HTERT RPE-1 (cell line): ENCODE data around the gene PTGIR.

Experiments used
- in situ Hi-C: fragments of 300-500 bp; cut with MboI; formaldehyde crosslinking; loops from 4 replicates; pipeline ENCODE4 v1.14.3; 2020; ENCODE audit warnings: low sequenced_read_pairs

Gene PTGIR

GRCh38 chr19:46601318-46602224, 23.3 kb downstream of the PTGIR start, which contains the start of gene CALM3:
TSS of gene CALM3 (plus strand) at chr19:46601330. CDS start at chr19:46601435, 105 bp downstream.
- in situ Hi-C loops: no loop called here

DNA sequence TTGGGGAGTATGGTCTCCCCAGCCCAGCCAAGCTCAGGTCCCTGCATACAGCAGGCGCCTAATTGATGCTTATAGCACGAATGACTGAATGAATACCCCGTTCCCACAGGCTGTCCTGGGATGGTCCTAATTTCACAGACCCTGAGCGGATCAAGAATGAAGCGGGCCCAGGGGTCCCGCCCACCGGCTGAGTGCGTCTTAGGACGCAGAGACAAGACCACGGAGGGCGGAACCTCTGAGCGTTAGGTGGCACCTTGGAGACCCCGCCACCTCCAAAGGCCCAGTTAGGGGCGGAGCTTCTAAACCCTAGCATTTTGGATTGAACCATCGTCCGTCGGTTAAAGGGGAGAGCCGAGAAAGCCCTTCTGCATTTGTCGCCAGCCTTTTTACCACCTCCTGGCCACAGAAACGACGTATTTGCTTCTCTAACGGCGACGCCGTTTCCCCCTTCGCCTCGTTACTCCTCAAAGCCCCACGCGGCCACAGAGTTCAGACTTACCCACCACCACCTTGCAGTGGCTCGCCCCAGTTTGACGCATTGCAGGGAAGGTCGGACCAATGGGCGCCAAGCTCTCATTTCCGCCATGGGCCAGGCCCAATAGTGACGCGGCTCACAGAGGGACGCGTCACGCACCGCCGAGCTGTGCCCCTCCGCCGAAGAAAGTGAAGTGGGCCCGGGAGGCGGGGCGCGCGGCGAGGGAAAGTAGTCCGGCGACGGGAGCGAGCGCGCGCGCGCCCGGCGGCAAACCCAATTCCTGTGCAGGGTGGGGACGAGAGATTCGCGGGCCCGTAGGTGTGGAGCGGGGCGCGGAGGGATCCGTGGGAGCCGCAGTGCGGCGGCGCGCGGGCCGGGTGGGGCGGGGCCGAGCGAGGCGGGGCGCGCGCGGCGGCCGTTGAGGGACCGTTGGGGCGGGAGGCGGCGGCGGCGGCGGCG, 24.2 kb downstream of the PTGIR start:
- in situ Hi-C loops: no loop called here

DNA sequence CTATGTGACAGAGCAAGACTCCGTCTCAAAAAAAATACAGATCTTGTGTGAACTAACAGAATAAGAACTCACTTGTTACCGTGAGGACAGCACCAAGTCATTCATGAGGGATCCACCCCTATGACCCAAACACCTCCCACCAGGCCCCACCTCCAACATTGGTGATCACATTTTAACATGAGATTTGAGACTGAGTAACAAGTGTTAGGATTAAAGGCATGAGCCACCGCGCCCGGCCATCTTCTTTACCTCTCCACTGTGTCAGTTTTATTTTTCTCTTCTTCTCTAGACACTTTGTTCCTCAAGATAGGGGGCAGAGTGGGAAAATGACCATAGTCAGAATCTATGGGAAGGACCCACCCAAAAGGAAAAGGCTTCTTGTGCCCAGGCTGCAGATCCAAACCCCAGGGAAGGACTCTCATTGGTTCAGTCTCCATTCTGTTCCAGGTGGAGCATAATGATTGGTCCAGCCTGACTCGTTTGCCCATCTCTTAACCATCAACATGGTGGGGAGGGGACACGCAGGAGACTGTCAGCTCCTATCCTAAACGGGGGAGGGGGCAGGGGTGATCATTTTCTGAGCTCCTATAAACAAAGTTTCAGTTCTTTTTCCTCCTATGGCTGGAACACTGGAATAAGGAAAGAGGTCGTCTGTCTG, 25.0 kb downstream of the PTGIR start:
- in situ Hi-C loops: no loop called here

- in situ Hi-C loops: no loop called here
These were observed 26.4 kb downstream of the PTGIR start for GRCh38 chr19:46598372-46598917.

DNA sequence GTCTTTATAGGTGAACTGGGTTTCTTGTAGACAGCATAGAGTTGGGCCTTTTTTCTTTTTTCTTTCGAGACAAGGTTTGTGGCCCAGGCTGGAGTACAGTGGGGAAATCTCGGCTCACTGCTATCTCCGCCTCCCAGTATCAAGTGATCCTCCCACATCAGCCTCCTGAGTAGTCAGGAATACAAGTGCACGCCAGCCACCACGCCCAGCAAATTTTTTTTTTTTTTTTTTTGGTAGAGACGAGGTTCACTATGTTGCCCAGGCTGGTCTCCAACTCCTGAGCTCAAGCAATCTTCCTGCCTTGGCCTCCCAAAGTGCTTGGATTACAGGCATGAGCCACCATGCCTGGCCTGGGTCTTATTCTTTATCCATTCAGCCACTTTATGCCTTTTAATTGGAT, 28.9 kb downstream of the PTGIR start:
- in situ Hi-C loops: no loop called here

DNA sequence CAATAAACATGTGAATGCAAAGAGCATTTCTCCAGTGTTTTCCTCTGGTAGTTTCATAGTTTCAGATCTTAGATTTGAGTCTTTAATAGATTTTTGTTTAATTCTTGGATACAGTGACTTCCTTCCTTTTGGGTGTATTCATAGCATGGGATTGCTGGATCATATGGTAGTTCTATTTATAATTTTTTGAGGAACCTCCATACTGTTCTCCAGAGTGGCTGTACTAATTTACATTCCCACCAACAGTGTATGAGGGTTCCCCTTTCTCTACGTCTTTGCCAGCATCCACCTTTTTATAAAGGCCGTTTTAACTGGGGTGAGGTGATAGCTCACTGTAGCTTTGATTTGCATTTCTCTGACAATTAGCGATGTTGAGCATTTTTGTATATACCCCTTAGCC, 33.0 kb downstream of the PTGIR start:
- in situ Hi-C loops: no loop called here

GRCh38 chr19:46591254-46591653, 33.6 kb downstream of the PTGIR start:
- in situ Hi-C loops: no loop called here

DNA sequence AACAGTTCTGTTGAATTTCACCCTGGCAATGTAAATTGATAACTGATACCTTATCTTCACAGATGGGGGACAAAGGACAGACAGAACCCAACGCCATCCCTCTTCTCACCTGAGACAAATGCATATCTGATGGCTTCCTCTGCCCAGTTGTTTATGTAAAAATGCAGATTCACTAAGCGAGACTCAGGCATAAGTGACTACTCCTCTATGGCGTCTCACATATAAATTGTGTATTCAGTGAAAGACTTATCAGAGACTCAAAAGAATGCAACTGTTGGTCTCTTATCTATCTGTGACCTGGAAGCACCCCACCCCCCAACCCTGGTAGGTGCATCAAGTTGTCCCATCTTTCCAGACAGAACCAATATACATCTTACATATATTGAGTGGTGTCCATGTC, 37.0 kb downstream of the PTGIR start:
- in situ Hi-C loops: no loop called here

DNA sequence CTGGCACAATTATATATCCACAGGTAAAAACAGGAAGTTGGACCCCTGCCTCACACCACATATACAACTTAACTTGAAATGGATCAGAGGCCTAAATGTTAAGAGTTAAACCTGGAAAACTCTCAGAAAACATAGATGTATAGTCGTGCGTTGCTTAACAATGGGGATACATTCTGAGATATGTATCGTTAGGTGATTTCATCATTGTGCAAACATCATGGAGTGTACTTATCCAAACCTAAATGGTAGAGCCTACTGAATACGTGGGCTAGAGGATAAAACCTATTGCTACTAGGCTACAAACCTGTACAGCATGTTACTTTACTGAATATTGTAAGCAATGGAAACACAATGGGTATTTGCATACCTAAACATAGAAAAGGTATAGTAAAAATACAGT, 38.6 kb downstream of the PTGIR start:
- in situ Hi-C loops: no loop called here

GRCh38 chr19:46585539-46585938, 39.4 kb downstream of the PTGIR start:
- in situ Hi-C loops: no loop called here

DNA sequence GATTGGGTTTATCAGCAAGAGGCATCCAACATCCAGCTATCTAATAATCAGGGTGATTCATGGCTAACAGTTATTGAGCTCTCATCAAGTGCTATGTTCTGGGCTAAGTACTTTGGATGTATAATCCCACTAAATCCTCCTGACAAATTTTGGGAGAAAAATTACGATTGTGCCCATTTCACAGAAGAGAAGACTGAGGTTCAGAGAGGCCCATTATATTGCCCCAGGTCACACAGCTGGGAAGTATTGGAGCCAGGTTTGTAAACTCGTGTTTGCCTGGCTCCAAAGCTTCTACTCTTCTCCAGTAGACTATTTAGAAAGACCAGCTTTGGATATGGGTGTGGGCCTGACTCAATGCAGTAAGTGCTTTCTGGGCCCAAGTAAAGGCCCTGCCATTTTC, 44.6 kb downstream of the PTGIR start:
- in situ Hi-C loops: no loop called here

GRCh38 chr19:46579361-46579879, 45.5 kb downstream of the PTGIR start:
- in situ Hi-C loops: no loop called here

- in situ Hi-C loops: no loop called here
These were observed 46.4 kb downstream of the PTGIR start for GRCh38 chr19:46578450-46578849.

GRCh38 chr19:46574533-46574932, 50.4 kb downstream of the PTGIR start:
- in situ Hi-C loops: no loop called here

GRCh38 chr19:46573679-46574498, 51.0 kb downstream of the PTGIR start:
- in situ Hi-C loops: no loop called here

- in situ Hi-C loops: no loop called here
These were observed 53.4 kb downstream of the PTGIR start for GRCh38 chr19:46571495-46571894.
